ENCODE measurements around the gene ATP5F1B. TPM values are rescaled to one million over a fixed set of nuclear protein-coding genes. Genes with fewer than 3 reads are reported as not detected.
A peak's percentile ranks its signal among the peaks of the same experiment; 100 is the strongest.

Gene ATP5F1B
- total and polyA plus RNA-seq, 9 of the 15 experiments (the other 6 are each of a cell fraction or from before 2014, with no cell fraction given): 908 to 3,125 (median 1,482) TPM

- TF ChIP-seq PBX2 (CRISPR knock-in tag; IDR thresholded peaks at IDR 0.05; ENCODE audit: low read depth) (peak; percentile 51; the same call in 1 of the 2 replicates), PBX2 (tag; conservative IDR thresholded peaks at IDR 0.05; ENCODE audit: low read depth) (peak; percentile 65), ZNF124 (CRISPR knock-in tag; IDR thresholded peaks at IDR 0.05) (no peak), NCOA2 (IDR thresholded peaks at IDR 0.05; ENCODE audit: partially characterized antibody in 2 of 2) (no peak), SMC3 (conservative IDR thresholded peaks at IDR 0.05; ENCODE audit: insufficient read depth, low read depth, low read length) (no peak), BDP1 (IDR thresholded peaks at IDR 0.05; ENCODE audit: insufficient read depth, insufficient read length) (no peak), NR2C2 (CRISPR knock-in tag; IDR thresholded peaks at IDR 0.05) (no peak), NR2C2 (tag; IDR thresholded peaks at IDR 0.05) (no peak; the same call in 1 of the 2 replicates)
- TF ChIP-seq, protein P1, sequence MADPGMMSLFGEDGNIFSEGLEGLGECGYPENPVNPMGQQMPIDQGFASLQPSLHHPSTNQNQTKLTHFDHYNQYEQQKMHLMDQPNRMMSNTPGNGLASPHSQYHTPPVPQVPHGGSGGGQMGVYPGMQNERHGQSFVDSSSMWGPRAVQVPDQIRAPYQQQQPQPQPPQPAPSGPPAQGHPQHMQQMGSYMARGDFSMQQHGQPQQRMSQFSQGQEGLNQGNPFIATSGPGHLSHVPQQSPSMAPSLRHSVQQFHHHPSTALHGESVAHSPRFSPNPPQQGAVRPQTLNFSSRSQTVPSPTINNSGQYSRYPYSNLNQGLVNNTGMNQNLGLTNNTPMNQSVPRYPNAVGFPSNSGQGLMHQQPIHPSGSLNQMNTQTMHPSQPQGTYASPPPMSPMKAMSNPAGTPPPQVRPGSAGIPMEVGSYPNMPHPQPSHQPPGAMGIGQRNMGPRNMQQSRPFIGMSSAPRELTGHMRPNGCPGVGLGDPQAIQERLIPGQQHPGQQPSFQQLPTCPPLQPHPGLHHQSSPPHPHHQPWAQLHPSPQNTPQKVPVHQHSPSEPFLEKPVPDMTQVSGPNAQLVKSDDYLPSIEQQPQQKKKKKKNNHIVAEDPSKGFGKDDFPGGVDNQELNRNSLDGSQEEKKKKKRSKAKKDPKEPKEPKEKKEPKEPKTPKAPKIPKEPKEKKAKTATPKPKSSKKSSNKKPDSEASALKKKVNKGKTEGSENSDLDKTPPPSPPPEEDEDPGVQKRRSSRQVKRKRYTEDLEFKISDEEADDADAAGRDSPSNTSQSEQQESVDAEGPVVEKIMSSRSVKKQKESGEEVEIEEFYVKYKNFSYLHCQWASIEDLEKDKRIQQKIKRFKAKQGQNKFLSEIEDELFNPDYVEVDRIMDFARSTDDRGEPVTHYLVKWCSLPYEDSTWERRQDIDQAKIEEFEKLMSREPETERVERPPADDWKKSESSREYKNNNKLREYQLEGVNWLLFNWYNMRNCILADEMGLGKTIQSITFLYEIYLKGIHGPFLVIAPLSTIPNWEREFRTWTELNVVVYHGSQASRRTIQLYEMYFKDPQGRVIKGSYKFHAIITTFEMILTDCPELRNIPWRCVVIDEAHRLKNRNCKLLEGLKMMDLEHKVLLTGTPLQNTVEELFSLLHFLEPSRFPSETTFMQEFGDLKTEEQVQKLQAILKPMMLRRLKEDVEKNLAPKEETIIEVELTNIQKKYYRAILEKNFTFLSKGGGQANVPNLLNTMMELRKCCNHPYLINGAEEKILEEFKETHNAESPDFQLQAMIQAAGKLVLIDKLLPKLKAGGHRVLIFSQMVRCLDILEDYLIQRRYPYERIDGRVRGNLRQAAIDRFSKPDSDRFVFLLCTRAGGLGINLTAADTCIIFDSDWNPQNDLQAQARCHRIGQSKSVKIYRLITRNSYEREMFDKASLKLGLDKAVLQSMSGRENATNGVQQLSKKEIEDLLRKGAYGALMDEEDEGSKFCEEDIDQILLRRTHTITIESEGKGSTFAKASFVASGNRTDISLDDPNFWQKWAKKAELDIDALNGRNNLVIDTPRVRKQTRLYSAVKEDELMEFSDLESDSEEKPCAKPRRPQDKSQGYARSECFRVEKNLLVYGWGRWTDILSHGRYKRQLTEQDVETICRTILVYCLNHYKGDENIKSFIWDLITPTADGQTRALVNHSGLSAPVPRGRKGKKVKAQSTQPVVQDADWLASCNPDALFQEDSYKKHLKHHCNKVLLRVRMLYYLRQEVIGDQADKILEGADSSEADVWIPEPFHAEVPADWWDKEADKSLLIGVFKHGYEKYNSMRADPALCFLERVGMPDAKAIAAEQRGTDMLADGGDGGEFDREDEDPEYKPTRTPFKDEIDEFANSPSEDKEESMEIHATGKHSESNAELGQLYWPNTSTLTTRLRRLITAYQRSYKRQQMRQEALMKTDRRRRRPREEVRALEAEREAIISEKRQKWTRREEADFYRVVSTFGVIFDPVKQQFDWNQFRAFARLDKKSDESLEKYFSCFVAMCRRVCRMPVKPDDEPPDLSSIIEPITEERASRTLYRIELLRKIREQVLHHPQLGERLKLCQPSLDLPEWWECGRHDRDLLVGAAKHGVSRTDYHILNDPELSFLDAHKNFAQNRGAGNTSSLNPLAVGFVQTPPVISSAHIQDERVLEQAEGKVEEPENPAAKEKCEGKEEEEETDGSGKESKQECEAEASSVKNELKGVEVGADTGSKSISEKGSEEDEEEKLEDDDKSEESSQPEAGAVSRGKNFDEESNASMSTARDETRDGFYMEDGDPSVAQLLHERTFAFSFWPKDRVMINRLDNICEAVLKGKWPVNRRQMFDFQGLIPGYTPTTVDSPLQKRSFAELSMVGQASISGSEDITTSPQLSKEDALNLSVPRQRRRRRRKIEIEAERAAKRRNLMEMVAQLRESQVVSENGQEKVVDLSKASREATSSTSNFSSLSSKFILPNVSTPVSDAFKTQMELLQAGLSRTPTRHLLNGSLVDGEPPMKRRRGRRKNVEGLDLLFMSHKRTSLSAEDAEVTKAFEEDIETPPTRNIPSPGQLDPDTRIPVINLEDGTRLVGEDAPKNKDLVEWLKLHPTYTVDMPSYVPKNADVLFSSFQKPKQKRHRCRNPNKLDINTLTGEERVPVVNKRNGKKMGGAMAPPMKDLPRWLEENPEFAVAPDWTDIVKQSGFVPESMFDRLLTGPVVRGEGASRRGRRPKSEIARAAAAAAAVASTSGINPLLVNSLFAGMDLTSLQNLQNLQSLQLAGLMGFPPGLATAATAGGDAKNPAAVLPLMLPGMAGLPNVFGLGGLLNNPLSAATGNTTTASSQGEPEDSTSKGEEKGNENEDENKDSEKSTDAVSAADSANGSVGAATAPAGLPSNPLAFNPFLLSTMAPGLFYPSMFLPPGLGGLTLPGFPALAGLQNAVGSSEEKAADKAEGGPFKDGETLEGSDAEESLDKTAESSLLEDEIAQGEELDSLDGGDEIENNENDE (IDR thresholded peaks at IDR 0.05; ENCODE audit: low read depth, low read length): no peak
- TF ChIP-seq, protein P2, sequence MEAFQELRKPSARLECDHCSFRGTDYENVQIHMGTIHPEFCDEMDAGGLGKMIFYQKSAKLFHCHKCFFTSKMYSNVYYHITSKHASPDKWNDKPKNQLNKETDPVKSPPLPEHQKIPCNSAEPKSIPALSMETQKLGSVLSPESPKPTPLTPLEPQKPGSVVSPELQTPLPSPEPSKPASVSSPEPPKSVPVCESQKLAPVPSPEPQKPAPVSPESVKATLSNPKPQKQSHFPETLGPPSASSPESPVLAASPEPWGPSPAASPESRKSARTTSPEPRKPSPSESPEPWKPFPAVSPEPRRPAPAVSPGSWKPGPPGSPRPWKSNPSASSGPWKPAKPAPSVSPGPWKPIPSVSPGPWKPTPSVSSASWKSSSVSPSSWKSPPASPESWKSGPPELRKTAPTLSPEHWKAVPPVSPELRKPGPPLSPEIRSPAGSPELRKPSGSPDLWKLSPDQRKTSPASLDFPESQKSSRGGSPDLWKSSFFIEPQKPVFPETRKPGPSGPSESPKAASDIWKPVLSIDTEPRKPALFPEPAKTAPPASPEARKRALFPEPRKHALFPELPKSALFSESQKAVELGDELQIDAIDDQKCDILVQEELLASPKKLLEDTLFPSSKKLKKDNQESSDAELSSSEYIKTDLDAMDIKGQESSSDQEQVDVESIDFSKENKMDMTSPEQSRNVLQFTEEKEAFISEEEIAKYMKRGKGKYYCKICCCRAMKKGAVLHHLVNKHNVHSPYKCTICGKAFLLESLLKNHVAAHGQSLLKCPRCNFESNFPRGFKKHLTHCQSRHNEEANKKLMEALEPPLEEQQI (IDR thresholded peaks at IDR 0.05): no peak
Observed at GRCh38 chr12:56635806-56636674, 9.7 kb downstream of the ATP5F1B start (continued).
